IPS DF 6.9 (cell line): ENCODE results near the gene GJA4.
"Not testable (repeated sequence)": the region's sequence is repeated elsewhere in the genome, so short reads cannot be mapped to it uniquely, and the experiment has no call there.

Experiments
- DNase-seq: peaks from one replicate; pipeline ENCODE4 v3.0.0-alpha.2; 2013; ENCODE audit warnings: low read depth, low spot score
- H3K27ac ChIP-seq: one replicate; pipeline ENCODE4 v1.5.1; 2013; ENCODE audit warnings: low read length, control low read depth
- H3K27me3 ChIP-seq: 2 replicates; pipeline ENCODE4 v1.6.1; 2013; ENCODE audit warnings: mild to moderate bottlenecking, low read length; ENCODE audit not compliant: control insufficient read depth, insufficient read depth
- H3K36me3 ChIP-seq: 2 replicates; pipeline ENCODE4 v1.6.1; 2013; ENCODE audit warnings: low read length; ENCODE audit not compliant: control insufficient read depth, insufficient read depth
- H3K4me1 ChIP-seq: 2 replicates; pipeline ENCODE4 v1.6.1; 2013; ENCODE audit warnings: low read length; ENCODE audit not compliant: control insufficient read depth, insufficient read depth
- H3K4me3 ChIP-seq: 2 replicates; pipeline ENCODE4 v1.5.1; 2013; ENCODE audit warnings: mild to moderate bottlenecking, low read length
- H3K9me3 ChIP-seq: 2 replicates; pipeline ENCODE4 v1.6.1; 2013; ENCODE audit warnings: low read length, inconsistent platforms; ENCODE audit not compliant: control insufficient read depth, insufficient read depth
- WGBS: extraction: QIAGEN DNeasy Blood & Tissue Kit; methylation state at CpG from one replicate; pipeline ENCODE4 v1.1.7; 2013; ENCODE audit warnings: mixed read lengths, missing lambda C conversion rate; ENCODE audit not compliant: insufficient read length, insufficient coverage; 5-methylcytosine and 5-hydroxymethylcytosine counted together

The GJA4 gene

GRCh38 chr1:34810781-34811180 lies 18.0 kb downstream of the GJA4 start:
- H3K27ac ChIP-seq, H3K27me3 ChIP-seq, H3K4me3 ChIP-seq, H3K36me3 ChIP-seq, H3K4me1 ChIP-seq, DNase-seq, H3K9me3 ChIP-seq: not testable (repeated sequence)
- WGBS, result no CpG with 5 or more reads among the region's 3 CpGs

- H3K4me3 ChIP-seq, result no peak overlapping the region
- DNase-seq, result no peak
- H3K9me3 ChIP-seq, result no peaks in the 10 kb centered on the region
- no peak overlapping the region for H3K27ac ChIP-seq
- H3K27me3 ChIP-seq, result no peaks in the 10 kb centered on the region
- no peaks in the 10 kb centered on the region for H3K4me1 ChIP-seq
- no peaks in the 10 kb centered on the region for H3K36me3 ChIP-seq
Measured at GRCh38 chr1:34816332-34816731, 23.5 kb downstream of the GJA4 start.

GRCh38 chr1:34816778-34817177 lies 24.0 kb downstream of the GJA4 start:
- no peak overlapping the region for H3K27ac ChIP-seq
- H3K4me3 ChIP-seq, result no peak overlapping the region
- H3K4me1 ChIP-seq, result no peaks in the 10 kb centered on the region
- H3K9me3 ChIP-seq, result no peaks in the 10 kb centered on the region
- no peaks in the 10 kb centered on the region for H3K27me3 ChIP-seq
- no peaks in the 10 kb centered on the region for H3K36me3 ChIP-seq
- WGBS, result no CpG with 5 or more reads among the region's 3 CpGs
- no peak for DNase-seq

GRCh38 chr1:34818862-34819261 lies 26.1 kb downstream of the GJA4 start:
- H3K27ac ChIP-seq, H3K27me3 ChIP-seq, H3K4me3 ChIP-seq, DNase-seq, H3K9me3 ChIP-seq, H3K36me3 ChIP-seq, H3K4me1 ChIP-seq: not testable (repeated sequence)
- no CpG with 5 or more reads among the region's 2 CpGs for WGBS

- H3K4me3 ChIP-seq, result no peak overlapping the region
- H3K36me3 ChIP-seq, result no peaks in the 10 kb centered on the region
- H3K27me3 ChIP-seq, result no peaks in the 10 kb centered on the region
- H3K9me3 ChIP-seq, result no peaks in the 10 kb centered on the region
- no peak for DNase-seq
- H3K4me1 ChIP-seq, result no peaks in the 10 kb centered on the region
- H3K27ac ChIP-seq, result no peak overlapping the region
- WGBS, result no CpG with 5 or more reads among the region's 3 CpGs
Measured at GRCh38 chr1:34822202-34822601, 29.4 kb downstream of the GJA4 start.

GRCh38 chr1:34824817-34825454 lies 32.1 kb downstream of the GJA4 start:
- DNase-seq, result no peak
- Histone ChIP-seq H3K4me3 (no peak overlapping the region), H3K4me1 (no peaks in the 10 kb centered on the region), H3K27ac (no peak overlapping the region), H3K27me3 (no peaks in the 10 kb centered on the region), H3K36me3 (no peaks in the 10 kb centered on the region), H3K9me3 (no peaks in the 10 kb centered on the region)
- WGBS, result no CpG with 5 or more reads among the region's 3 CpGs

- WGBS, result no CpG with 5 or more reads among the region's 11 CpGs
- H3K27ac ChIP-seq, result no peak overlapping the region
- H3K4me3 ChIP-seq, result no peak overlapping the region
- DNase-seq, result no peak
- no peaks in the 10 kb centered on the region for H3K27me3 ChIP-seq
- no peaks in the 10 kb centered on the region for H3K9me3 ChIP-seq
- H3K36me3 ChIP-seq, result no peaks in the 10 kb centered on the region
- H3K4me1 ChIP-seq, result no peaks in the 10 kb centered on the region
Measured at GRCh38 chr1:34825455-34826091, 32.8 kb downstream of the GJA4 start.

GRCh38 chr1:34827341-34827941 lies 34.6 kb downstream of the GJA4 start:
- no CpG with 5 or more reads among the region's 5 CpGs for WGBS
- H3K4me1 ChIP-seq, result no peaks in the 10 kb centered on the region
- H3K9me3 ChIP-seq, result no peaks in the 10 kb centered on the region
- H3K27ac ChIP-seq, result no peak overlapping the region
- no peak for DNase-seq
- H3K36me3 ChIP-seq, result no peaks in the 10 kb centered on the region
- H3K4me3 ChIP-seq, result no peak overlapping the region
- H3K27me3 ChIP-seq, result no peaks in the 10 kb centered on the region

- DNase-seq, result no peak
- H3K27me3 ChIP-seq, result no peaks in the 10 kb centered on the region
- no peaks in the 10 kb centered on the region for H3K4me1 ChIP-seq
- H3K36me3 ChIP-seq, result no peaks in the 10 kb centered on the region
- H3K4me3 ChIP-seq, result no peak overlapping the region
- H3K9me3 ChIP-seq, result no peaks in the 10 kb centered on the region
- no CpG with 5 or more reads among the region's 2 CpGs for WGBS
- no peak overlapping the region for H3K27ac ChIP-seq
Measured at GRCh38 chr1:34828611-34829010, 35.8 kb downstream of the GJA4 start.

GRCh38 chr1:34829250-34829649 lies 36.5 kb downstream of the GJA4 start:
- H3K4me1 ChIP-seq, result no peaks in the 10 kb centered on the region
- no peak overlapping the region for H3K27ac ChIP-seq
- no peaks in the 10 kb centered on the region for H3K36me3 ChIP-seq
- H3K4me3 ChIP-seq, result no peak overlapping the region
- no peak for DNase-seq
- H3K9me3 ChIP-seq, result no peaks in the 10 kb centered on the region
- no peaks in the 10 kb centered on the region for H3K27me3 ChIP-seq
- WGBS, result no CpG with 5 or more reads among the region's 3 CpGs
